Left cardiac atrium (tissue), 4 donors: Measurements from ENCODE around the gene MTHFD2L. TPM values are rescaled to one million over a fixed set of nuclear protein-coding genes. Genes with fewer than 3 reads are reported as not detected.

ENCODE experiments used
- ATAC-seq, 2 donors: fragments of 200-7000 bp; cut with Tn5 transposase; one replicate each; pipeline ENCODE4 v1.9.1; 2020; ENCODE audit warnings: mild to moderate bottlenecking in 2 of 2, moderate library complexity in 2 of 2
- DNase-seq: peaks from one replicate; pipeline ENCODE4 v3.0.0-alpha.2; 2020
- intact Hi-C, 2 donors: fragments of 100-400 bp; cut with DNase I; formaldehyde crosslinking; loops; one replicate each; pipeline versions ENCODE4 v1.14.1 to v1.15.1; 2022 to 2023
- long read RNA-seq: library from polyadenylated mRNA; unstranded; transcript quantifications from one replicate; pipeline ENCODE4 v2.0.0, GENCODE V29; 2021
- total RNA-seq, 2 donors: library from RNA; stranded (reverse); fragmentation: NEBNext Ultra II Directional; extraction: Animal tissue kit (Norgen Biotek cat#: 25700); gene quantifications; one replicate each; pipeline ENCODE4 v1.2.1, GENCODE V29; 2021
- donor health status: DM: no; HTN: yes; CAD: no.
- donor health status: DM: no; HTN: yes; CAD: no; lungs with severe emphysema.
- donor health status: DM: yes; HTN: yes; CAD: no.
- donor health status: Dilated cardiomyopathy.

The MTHFD2L gene
- 10 to 100 TPM in 1 of 2 donors, 1 to 10 TPM in 1; 9.2 to 11.7 TPM for total RNA-seq
- long read RNA-seq, transcript MTHFD2L-203 (8 exons, 2,354 nt) = major isoform, 6 of 19 reads
- long read RNA-seq, partial matches to known transcripts = 0 of 19 reads
- long read RNA-seq, other reads (novel, unspliced or antisense) = 12 of 19 reads

- DNase-seq = peak; percentile 97
- peak; percentile 99 for ATAC-seq
- intact Hi-C loops = no loop called here
Observed at GRCh38 chr4:74157561-74158465, at the start of gene MTHFD2L. MTHFD2L (plus strand) TSS chr4:74158118; CDS start chr4:74158139, 21 bp downstream.

GRCh38 chr4:74108457-74109115 lies 49.3 kb upstream of the MTHFD2L start:
- ATAC-seq = no peak
- no peak for DNase-seq
- intact Hi-C loops = no loop called here

GRCh38 chr4:74109116-74109869 lies 48.6 kb upstream of the MTHFD2L start:
- DNase-seq = peak; percentile 61
- peak; percentile 85 to 88 for ATAC-seq
- intact Hi-C loops = no loop called here

- DNase-seq (no peak), ATAC-seq (peak in 1 of 2 donors; percentile 76)
- intact Hi-C loops = no loop called here
Observed at GRCh38 chr4:74109870-74110605, 47.9 kb upstream of the MTHFD2L start.

- intact Hi-C loops = no loop called here
- DNase-seq (no peak), ATAC-seq (no peak)
Observed at GRCh38 chr4:74110670-74111069, 47.2 kb upstream of the MTHFD2L start.

- intact Hi-C loops = no loop called here
- no peak for ATAC-seq
- no peak for DNase-seq
Observed at GRCh38 chr4:74111306-74111975, 46.5 kb upstream of the MTHFD2L start.

GRCh38 chr4:74111990-74112389 lies 45.9 kb upstream of the MTHFD2L start:
- intact Hi-C loops = no loop called here
- DNase-seq (no peak), ATAC-seq (peak in 1 of 2 donors; percentile 14)

- ATAC-seq (no peak), DNase-seq (no peak)
- intact Hi-C loops = no loop called here
Observed at GRCh38 chr4:74112399-74113105, 45.4 kb upstream of the MTHFD2L start.

- ATAC-seq = no peak
- DNase-seq = no peak
- intact Hi-C loops = no loop called here
Observed at GRCh38 chr4:74114234-74114633, 43.7 kb upstream of the MTHFD2L start.

GRCh38 chr4:74117024-74117534 lies 40.8 kb upstream of the MTHFD2L start:
- intact Hi-C loops = no loop called here
- peak; percentile 63 for DNase-seq
- peak; percentile 94 to 96 for ATAC-seq

- DNase-seq (no peak), ATAC-seq (no peak)
- intact Hi-C loops = no loop called here
Observed at GRCh38 chr4:74118600-74119338, 39.1 kb upstream of the MTHFD2L start.

GRCh38 chr4:74120086-74120485 lies 37.8 kb upstream of the MTHFD2L start:
- intact Hi-C loops = no loop called here
- ATAC-seq (no peak), DNase-seq (no peak)

- intact Hi-C loops = no loop called here
- DNase-seq (no peak), ATAC-seq (no peak)
Observed at GRCh38 chr4:74121643-74122579, 36.0 kb upstream of the MTHFD2L start.

GRCh38 chr4:74123065-74123728 lies 34.7 kb upstream of the MTHFD2L start:
- DNase-seq = no peak
- intact Hi-C loops = no loop called here
- ATAC-seq = peak; percentile 62 to 78

GRCh38 chr4:74125029-74125428 lies 32.9 kb upstream of the MTHFD2L start:
- DNase-seq (no peak), ATAC-seq (no peak)
- intact Hi-C loops = no loop called here
